ENCODE data around the gene SEBOX.
A peak's percentile ranks its signal among the peaks of the same experiment; 100 is the strongest.

SEBOX gene

GRCh38 chr17:28318759-28319597 is 46.0 kb downstream of the SEBOX start, which contains the start of gene TMEM97:
Gene TMEM97, plus strand, starts transcription at chr17:28319200. Its CDS starts 40 bp downstream, at chr17:28319240.
- peak; percentile 98 for DNase-seq (ENCODE audit: low spot score)

GRCh38 chr17:28317966-28318758 is 46.8 kb downstream of the SEBOX start:
- no peak for DNase-seq (ENCODE audit: low spot score)

DNA sequence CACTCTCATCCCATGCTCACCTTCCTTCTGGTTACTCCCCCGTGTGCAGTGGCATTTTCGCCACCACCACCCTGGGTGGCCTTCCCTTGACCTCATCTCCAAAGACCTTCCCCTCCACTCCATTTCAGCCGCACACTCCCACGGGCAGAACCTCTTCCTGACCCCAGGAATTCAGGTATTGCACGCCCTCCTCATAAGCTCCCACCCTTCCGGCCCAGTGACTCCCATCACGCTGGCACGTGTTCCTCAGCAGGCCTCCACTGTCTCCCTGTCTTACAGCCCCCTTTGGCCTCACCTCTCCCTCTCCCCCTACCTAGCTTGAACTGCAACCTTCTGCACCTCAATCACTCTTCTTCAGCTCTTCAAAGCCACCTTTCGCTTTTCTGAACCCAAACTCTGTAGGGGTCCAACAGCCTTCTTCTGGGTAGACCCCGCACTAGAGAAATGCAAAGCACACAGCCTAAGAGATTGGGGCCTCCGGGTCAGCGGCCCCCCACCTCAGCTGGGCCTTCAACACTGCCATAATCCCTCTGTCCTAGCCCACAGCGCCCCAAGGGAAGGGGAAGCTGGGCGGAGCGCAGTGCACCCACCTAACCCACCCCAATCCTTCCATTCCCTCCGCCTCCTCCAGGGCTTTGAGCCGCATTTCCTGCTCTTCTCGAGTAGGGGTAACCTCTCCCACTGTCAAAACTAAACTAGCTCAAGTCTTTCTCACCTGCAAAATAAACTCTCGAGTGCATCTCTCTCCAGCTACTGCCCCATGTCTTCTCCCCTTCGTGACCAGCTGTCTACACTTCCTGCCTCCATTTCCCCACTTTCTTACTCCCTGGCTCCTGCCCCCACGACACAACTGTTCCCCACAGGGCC is 47.7 kb downstream of the SEBOX start:
- DNase-seq (ENCODE audit: low spot score), result no peak

GRCh38 chr17:28315846-28316705 is 48.9 kb downstream of the SEBOX start:
- DNase-seq (ENCODE audit: low spot score), result no peak

DNA sequence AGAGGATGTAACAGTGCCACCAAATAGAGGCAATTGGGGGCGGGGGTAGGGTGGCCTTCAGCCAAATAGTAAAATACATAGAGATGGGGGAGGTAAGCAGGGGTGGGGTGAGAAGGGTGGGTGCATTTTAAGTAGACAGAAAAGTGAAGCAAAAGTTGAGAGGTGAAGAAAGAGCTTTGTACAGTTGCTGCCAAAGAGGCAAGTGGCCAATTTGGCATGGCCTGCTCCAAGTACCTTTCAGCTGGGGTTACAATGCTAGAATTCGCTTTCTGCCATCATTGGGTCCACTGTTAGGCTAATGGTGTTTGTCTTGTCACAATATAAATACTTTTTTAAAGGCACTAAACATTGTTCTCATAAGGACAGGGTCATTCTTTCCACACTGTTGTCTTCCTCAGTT is 51.2 kb downstream of the SEBOX start:
- DNase-seq (ENCODE audit: low spot score), result no peak
